A673 (cell line): ENCODE measurements around the gene ARID3B.

Source experiments
- EZH2 ChIP-seq: fragments of 200-600 bp; sonication (generic); IDR thresholded peaks from 2 replicates; pipeline ENCODE4 v1.6.1; 2017; ENCODE audit warnings: borderline replicate concordance, low read depth, mild to moderate bottlenecking, mixed read lengths, antibody characterized with exemption, low read length; ENCODE audit not compliant: poor library complexity, severe bottlenecking
- TF ChIP-seq, protein P1 (sequence below): fragments of 300-800, 200-600 bp; sonication (generic); conservative IDR thresholded peaks from 2 replicates; pipeline ENCODE4 v1.5.1; 2017; ENCODE audit warnings: low read depth, mild to moderate bottlenecking, antibody characterized with exemption, low read length, moderate library complexity, mixed read lengths

DNA sequence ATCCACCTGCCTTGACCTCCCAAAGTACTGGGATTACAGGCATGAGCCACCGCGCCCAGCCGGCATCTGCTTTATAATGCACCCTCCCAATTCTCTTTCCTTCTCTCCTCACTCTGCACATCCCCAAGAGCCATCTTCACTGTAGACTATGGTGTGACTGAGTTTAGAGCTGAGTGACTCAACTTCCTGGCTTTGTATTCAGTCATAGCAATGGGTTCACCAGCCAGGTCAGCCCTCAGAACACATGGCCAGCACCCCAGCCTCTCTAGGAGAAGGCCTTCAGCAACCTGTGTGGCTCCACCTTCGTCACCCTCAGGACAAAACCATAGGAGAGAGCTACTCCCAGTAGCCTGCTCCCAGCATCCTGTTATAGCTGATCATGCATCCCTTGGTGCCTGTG lies 33.0 kb downstream of the ARID3B start:
- TF ChIP-seq, protein P1, sequence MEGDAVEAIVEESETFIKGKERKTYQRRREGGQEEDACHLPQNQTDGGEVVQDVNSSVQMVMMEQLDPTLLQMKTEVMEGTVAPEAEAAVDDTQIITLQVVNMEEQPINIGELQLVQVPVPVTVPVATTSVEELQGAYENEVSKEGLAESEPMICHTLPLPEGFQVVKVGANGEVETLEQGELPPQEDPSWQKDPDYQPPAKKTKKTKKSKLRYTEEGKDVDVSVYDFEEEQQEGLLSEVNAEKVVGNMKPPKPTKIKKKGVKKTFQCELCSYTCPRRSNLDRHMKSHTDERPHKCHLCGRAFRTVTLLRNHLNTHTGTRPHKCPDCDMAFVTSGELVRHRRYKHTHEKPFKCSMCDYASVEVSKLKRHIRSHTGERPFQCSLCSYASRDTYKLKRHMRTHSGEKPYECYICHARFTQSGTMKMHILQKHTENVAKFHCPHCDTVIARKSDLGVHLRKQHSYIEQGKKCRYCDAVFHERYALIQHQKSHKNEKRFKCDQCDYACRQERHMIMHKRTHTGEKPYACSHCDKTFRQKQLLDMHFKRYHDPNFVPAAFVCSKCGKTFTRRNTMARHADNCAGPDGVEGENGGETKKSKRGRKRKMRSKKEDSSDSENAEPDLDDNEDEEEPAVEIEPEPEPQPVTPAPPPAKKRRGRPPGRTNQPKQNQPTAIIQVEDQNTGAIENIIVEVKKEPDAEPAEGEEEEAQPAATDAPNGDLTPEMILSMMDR = no peak
- TF ChIP-seq EZH2 = no peak
